GM19193 (cell line): ENCODE results near the gene HS3ST2.

Source experiments
- POLR2A ChIP-seq: IDR thresholded peaks from 4 replicates; pipeline ENCODE4 v1.6.1; 2011; ENCODE audit not compliant: insufficient read depth, insufficient read length; ENCODE audit errors: extremely low read depth

The HS3ST2 gene

DNA sequence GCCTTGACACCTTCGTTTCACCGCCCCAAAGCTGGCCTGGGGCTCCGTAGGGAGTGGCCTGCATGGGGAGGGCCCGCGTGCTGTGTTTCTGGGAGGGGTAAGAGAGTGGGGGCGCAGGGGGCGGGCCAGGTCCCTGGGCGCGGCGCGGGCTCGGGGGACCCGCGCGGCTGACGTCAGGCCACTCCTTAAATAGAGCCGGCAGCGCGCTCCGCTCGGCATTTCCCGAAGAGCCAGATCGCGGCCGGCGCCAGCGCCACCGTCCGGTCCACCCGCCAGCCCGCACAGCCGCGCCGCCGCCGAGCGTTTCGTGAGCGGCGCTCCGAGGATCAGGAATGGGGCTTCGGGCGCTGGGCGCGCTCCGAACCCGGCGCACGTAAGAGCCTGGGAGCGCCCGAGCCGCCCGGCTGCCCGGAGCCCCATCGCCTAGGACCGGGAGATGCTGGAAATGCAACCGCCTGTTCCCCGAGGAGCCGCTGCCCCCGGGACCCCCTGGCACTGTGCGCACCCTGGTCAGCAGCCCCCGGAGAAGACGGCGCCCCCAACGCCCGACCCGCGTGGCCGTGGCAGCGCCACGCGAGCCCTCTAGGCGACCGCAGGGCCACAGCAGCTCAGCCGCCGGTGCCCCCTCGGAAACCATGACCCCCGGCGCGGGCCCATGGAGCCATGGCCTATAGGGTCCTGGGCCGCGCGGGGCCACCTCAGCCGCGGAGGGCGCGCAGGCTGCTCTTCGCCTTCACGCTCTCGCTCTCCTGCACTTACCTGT lies at the start of gene HS3ST2:
HS3ST2 (plus strand) TSS at position 215 of the 763 bp plus-strand sequence; CDS start at position 664, 449 bp downstream.
- no peak for TF ChIP-seq POLR2A

DNA sequence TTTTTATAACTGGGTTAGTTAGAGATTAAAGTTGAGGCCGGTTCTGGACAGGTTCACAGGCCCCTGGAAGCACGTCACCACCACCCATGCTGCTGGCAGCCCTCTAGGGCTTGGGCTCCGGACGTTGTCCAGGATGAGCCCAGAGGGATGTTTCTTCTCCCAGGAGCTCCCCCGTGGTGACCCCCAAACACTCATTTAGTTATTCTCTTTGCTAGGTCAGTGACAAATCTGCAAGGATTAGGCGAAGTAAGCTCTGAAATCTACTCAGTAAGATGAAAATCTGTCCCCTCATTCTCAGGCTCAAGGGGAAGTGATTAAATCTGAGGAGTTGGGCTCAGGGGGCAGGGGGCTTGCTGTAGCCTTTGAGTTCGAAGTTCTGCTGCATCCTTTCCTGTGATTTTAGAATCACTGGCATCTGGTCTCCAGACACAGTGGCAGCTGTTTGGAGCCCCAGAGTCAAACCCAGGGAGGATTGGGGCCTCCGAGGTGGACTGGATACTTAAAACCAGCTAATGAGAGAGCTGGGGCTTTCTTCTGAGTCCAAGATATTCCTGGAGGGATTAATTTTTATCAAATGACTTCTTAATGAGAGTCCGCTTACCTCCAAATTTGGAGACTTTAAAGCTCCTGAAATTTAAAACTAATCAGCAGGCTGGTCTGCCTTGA lies 49.2 kb upstream of the HS3ST2 start:
- TF ChIP-seq POLR2A, result no peak

- TF ChIP-seq POLR2A, result no peak
Measured at GRCh38 chr16:22765479-22765878, 48.5 kb upstream of the HS3ST2 start.

DNA sequence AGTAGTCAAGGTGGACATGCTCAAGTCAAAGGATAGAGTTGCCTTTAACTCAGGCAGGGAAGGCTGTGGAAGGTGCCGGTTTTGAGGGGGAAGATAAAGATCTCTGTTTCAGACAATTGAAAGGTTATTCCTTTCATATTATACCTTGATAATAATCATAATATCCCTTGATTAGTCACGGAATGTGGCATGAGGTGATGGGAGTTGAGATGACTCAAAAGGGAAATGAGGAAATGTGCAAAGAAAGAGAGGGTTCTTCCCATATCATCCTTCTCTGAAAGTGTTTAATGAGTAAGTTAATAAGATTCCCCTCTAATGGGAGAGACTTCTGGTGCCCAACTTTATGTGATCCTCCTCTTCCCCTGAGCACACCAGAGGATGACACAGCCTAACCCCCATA lies 43.1 kb upstream of the HS3ST2 start:
- no peak for TF ChIP-seq POLR2A

- TF ChIP-seq POLR2A, result no peak
Measured at GRCh38 chr16:22771551-22771950, 42.4 kb upstream of the HS3ST2 start.

- TF ChIP-seq POLR2A, result no peak
Measured at GRCh38 chr16:22775220-22775922, 38.6 kb upstream of the HS3ST2 start.

DNA sequence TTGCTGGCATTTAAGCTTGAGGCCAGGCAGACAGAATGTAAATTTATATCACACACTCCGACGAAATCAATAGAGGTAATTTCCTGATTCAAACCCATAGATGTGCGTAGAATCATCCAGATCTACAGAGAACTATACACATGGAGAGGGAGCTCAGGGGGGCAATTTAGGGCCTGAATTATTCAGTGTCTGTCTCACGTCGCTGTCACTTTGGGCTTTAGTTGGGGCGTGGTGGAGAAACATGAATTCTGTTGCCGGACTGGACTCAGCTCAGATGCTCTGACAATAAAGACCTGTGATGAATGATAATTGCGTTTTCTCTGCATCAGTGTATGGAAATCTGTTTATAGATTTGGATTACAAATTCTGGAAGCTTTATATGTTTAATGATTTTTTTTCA lies 32.5 kb upstream of the HS3ST2 start:
- TF ChIP-seq POLR2A, result no peak

- no peak for TF ChIP-seq POLR2A
Measured at GRCh38 chr16:22782314-22782713, 31.6 kb upstream of the HS3ST2 start.

GRCh38 chr16:22784690-22785214 lies 29.2 kb upstream of the HS3ST2 start:
- TF ChIP-seq POLR2A, result no peak

DNA sequence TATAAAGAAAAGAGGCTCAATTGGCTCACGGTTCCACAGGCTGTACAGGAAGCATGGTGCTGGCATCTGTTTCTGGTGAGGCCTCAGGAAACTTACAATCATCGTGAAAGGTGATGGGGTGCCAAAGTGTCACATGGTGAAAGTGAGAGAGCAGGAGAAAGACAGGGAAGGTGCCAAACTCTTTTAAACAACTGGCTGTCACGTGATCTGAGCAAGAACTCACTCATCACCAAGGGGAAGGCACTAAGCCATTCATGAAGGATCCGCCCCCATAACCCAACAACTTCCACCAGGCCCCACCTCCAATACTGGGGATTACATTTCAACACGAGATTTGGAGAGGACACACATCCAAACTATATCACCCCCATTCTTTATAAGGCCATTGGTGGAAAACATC lies 28.4 kb upstream of the HS3ST2 start:
- TF ChIP-seq POLR2A, result no peak

GRCh38 chr16:22786284-22786683 lies 27.7 kb upstream of the HS3ST2 start:
- no peak for TF ChIP-seq POLR2A

DNA sequence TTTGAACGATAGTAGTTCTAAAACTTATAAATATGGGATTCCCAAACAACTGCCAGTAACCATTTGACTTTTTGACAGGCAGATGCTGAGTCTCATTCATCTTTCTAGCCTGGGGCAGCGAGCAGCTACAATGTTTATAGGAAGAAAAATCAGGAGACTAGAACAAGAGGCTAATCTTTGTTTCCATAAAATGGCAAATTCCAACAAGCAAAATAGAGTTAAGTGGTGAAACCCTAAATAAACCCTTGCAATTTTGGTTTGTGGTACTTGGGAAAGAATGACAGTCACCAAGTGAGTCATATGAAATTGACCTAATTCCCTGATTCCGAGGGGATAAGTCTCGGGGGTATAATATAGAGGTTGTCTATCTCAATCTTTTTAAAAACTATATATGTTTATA lies 27.3 kb upstream of the HS3ST2 start:
- no peak for TF ChIP-seq POLR2A

- TF ChIP-seq POLR2A, result no peak
Measured at GRCh38 chr16:22787466-22788192, 26.3 kb upstream of the HS3ST2 start.

DNA sequence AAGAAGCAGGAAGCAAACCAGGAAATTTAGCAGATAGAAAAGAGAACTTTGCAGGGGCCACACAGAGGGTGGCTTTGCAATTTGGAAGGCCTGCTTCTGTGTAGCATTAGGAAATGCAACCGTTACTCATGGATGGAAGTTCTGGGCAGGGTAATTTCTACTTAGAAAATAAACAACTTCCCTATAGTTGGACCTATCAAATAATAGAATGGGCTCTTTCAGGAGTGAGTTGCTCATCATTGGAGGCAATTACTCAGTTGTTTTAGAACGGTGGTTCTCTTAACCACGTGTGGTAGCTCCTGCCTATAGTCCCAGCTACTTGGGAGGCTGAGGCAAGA lies 25.8 kb upstream of the HS3ST2 start:
- no peak for TF ChIP-seq POLR2A
